HG03097 (cell line): ENCODE data around the gene KLHL36.

Source experiments
- ATAC-seq: cut with Tn5 transposase; IDR thresholded peaks from one replicate; pipeline ENCODE4 v1.9.1; 2021; ENCODE audit not compliant: unreplicated experiment, low FRiP score

The KLHL36 gene

GRCh38 chr16:84641643-84642358, 6.5 kb upstream of the KLHL36 start:
- no peak for ATAC-seq

DNA sequence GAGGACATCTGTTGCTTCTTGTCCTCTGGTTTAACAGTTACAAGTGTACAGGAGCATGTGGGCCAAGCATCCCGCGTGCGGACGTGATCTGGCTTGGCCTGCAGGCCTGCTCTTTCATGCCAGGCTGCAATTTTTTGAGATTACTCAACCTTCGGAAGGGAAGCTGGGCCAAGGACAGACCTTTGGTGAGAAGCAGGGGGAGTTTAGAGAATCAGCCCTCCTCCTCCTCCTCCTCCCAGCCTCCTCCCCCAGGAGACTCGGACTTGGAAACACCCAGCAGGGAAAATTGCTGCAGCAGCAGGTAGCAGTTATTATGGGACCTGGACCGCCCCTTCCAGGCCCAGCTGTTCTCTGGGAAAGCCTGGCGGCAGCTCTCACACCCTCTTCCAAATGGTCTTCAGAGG, 5.1 kb upstream of the KLHL36 start:
- no peak for ATAC-seq

- no peak for ATAC-seq
Observed at GRCh38 chr16:84643674-84644073, 4.6 kb upstream of the KLHL36 start.

DNA sequence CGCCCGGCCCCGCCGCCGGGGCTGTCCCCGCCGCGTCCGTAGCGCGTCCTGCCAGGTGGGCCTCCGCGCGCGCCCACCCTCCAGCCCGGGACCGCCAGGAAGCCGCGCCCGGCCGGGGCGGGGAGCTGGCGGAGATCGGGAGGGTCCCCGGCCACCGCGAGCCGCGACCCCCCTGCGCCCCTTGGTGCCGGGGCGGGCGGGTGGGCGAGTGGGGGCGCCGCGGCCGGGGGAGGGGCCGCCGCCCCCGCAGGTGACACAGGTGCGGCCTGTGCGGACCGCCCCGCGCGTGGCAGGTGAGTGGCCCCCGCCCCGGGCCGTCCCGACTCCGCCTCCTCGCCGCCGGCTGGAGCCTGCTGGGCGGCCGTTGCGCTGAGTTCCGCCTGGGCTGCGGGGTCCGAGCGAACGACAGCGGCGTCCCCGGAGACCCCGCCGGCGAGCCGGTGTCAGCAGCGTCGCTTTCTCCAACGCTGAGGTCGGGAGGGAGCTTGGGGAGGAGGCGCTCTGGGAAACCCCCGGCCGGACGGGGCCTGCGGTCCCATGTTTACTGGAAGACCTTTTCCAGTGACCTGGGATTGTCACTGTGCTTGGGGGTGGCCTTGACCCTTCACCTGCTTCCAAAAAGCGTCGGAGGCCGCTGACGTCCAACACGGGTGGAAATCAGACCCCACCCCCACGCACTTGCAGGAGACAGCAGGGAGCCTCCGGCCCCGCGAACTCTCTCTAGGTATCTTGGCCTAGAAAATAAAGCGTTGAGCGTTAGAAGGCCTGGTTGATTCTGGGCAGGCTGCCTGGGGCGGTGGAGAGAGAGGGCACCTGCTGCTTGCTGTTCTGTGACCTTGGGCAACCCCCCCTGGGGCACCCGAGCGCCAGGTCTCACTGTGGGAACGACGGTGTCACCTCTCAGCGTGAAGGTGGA, 542 bp downstream of the KLHL36 start:
- ATAC-seq, result peak; percentile 44

DNA sequence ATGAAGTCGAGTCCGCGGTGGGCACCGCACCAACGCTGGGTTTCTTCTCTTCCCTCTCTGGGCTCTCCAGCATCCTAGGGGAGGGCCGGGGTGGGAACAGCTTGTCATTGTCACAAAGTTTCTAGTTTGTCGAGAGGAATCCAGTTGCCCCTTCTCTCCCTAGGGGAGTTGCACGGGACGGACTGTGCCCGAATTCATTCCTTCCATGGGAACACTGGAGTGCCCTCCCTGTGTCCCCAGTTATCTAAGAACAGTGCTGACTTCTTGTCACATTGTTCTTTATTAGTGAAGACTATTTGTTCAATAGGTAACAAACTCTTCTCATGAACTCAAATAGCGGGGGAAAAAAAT, 1.2 kb downstream of the KLHL36 start:
- no peak for ATAC-seq

GRCh38 chr16:84650062-84650991, 2.0 kb downstream of the KLHL36 start:
- no peak for ATAC-seq

DNA sequence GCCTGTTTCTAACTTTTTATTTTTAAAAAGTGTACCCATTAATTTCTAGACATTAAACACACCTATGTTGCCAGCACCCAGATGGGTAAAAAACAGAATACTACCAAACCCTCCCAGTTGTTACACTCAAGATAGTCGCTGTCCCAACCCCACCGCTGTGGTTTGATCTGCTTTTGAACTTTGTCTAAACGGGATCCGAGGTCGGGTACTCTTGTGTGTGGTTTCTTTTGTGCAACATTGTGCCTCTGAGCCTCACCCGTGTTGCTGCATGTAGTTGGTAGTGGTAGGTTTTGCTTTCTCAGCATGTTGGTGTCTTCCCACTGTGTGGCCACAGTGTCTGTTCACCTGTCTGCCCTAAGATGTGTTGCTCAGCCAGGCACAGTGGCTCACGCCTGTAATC, 4.3 kb downstream of the KLHL36 start:
- ATAC-seq, result no peak

DNA sequence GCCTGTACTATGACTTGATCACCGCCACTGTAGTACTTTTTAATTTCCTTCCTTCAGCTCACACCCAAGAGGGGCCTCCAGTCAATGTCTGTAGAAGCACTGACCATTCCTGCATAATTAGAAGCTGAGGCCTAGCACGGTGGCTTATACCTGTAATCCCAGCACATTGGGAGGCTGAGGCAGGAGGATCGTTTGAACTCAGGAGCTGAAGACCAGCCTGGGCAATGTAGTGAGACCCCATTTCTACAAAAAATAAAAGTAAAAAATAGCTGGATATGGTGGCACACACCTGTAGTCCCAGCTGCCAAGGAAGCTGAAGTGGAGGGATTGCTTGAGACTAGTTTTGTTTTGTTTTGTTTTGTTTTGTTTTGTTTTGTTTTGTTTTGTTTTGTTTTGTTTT, 5.9 kb downstream of the KLHL36 start:
- ATAC-seq, result no peak

GRCh38 chr16:84654998-84655397, 6.7 kb downstream of the KLHL36 start:
- no peak for ATAC-seq

DNA sequence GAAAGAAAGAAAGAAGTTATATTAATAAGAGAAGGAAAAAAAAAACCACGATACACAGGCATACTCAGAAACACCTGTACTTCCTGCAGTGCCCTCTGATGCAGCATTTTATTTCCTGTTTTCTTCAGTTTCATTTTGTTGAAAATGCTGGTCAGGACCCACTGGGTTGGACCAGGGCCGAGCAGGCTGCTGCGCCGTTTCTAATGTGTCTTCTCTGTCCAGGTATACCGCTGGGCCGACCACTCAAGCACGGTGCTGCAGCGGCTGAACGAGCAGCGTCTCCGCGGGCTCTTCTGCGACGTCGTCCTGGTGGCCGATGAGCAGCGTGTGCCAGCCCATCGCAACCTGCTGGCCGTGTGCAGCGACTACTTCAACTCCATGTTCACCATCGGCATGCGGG, 8.3 kb downstream of the KLHL36 start:
- no peak for ATAC-seq

- no peak for ATAC-seq
Observed at GRCh38 chr16:84657229-84657837, 9.0 kb downstream of the KLHL36 start.

- ATAC-seq, result no peak
Observed at GRCh38 chr16:84658690-84659089, 10.4 kb downstream of the KLHL36 start.

GRCh38 chr16:84659656-84660300, 11.5 kb downstream of the KLHL36 start:
- ATAC-seq, result no peak

DNA sequence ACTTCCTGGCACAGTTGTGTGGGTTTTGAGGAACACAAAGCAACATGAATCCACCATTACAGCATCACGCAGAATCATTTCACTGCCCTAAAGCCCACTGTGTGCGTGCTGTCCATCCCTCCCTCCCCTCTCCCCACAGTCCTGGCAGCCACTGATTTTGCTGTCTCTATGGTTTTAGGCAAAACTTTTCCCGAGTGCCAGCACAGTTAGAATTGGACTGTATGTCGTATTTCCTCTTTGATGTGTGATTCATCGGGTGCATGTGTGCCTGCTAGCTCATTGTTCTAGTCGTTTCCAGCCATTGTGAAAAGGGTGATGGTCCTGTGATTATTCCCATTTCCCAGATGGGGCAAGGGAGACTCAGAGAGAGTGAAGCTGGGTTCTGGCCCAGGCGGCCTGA, 12.7 kb downstream of the KLHL36 start:
- no peak for ATAC-seq

GRCh38 chr16:84661418-84662060, 13.2 kb downstream of the KLHL36 start:
- ATAC-seq, result no peak

GRCh38 chr16:84662471-84662870, 14.2 kb downstream of the KLHL36 start:
- ATAC-seq, result no peak

- ATAC-seq, result peak; percentile 79
Observed at GRCh38 chr16:84663433-84664101, 15.3 kb downstream of the KLHL36 start.

GRCh38 chr16:84665359-84665758, 17.0 kb downstream of the KLHL36 start:
- ATAC-seq, result no peak

DNA sequence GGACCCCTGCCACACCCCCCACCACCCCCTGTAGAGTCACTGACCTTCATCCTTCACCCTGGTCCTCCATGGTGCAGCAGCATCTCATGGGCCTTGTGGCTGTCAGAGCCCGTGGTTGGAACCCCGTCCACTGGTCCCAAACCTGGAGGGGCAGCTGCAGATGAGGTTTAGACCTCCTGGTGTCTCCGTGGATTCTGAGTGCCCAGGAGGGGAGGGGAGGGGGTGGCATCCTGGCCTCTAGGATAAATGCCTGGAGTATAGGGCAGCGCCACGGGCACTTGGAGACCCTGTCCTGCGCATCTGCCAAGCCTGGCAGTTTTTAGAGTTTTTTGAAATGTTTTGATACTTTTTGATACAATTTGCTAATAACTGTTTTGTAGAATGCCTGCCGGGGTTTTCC, 17.5 kb downstream of the KLHL36 start:
- ATAC-seq, result no peak
